NCI-H1417 treated with DMSO at 0.1 percent for 48 hours (cell line): ENCODE data around the gene GOLGA5.
A peak's percentile ranks its signal among the peaks of the same experiment; 100 is the strongest.
"Not testable (repeated sequence)": the region's sequence is repeated elsewhere in the genome, so short reads cannot be mapped to it uniquely, and the experiment has no call there.

Experiments used
- DNase-seq: peaks from one replicate; lab custom pipeline; 2025; lab: John Stamatoyannopoulos, UW

The GOLGA5 gene

GRCh38 chr14:92820536-92820840 lies 26.4 kb downstream of the GOLGA5 start:
- not testable (repeated sequence) for DNase-seq

- no peak for DNase-seq
Observed at GRCh38 chr14:92830902-92831301, 36.8 kb downstream of the GOLGA5 start.

- DNase-seq = no peak
Observed at GRCh38 chr14:92832137-92832700, 38.1 kb downstream of the GOLGA5 start.

- DNase-seq = no peak
Observed at GRCh38 chr14:92841930-92842329, 47.8 kb downstream of the GOLGA5 start.

GRCh38 chr14:92844204-92844603 lies 50.1 kb downstream of the GOLGA5 start:
- no peak for DNase-seq

GRCh38 chr14:92846162-92846897 lies 52.2 kb downstream of the GOLGA5 start:
- DNase-seq = no peak

GRCh38 chr14:92847278-92847677 lies 53.2 kb downstream of the GOLGA5 start:
- no peak for DNase-seq

GRCh38 chr14:92847749-92848148 lies 53.6 kb downstream of the GOLGA5 start:
- no peak for DNase-seq

- peak; percentile 96 for DNase-seq
Observed at GRCh38 chr14:92848887-92849286, 54.8 kb downstream of the GOLGA5 start.

GRCh38 chr14:92850492-92850891 lies 56.4 kb downstream of the GOLGA5 start:
- DNase-seq = no peak

GRCh38 chr14:92853136-92853535 lies 59.0 kb downstream of the GOLGA5 start:
- not testable (repeated sequence) for DNase-seq

- DNase-seq = no peak
Observed at GRCh38 chr14:92860049-92860840, 66.1 kb downstream of the GOLGA5 start.

GRCh38 chr14:92861856-92862745 lies 68.0 kb downstream of the GOLGA5 start:
- no peak for DNase-seq

- DNase-seq = peak; percentile 71
Observed at GRCh38 chr14:92863286-92864080, 69.4 kb downstream of the GOLGA5 start.

- no peak for DNase-seq
Observed at GRCh38 chr14:92865674-92866073, 71.6 kb downstream of the GOLGA5 start.

GRCh38 chr14:92866181-92866752 lies 72.2 kb downstream of the GOLGA5 start:
- DNase-seq = no peak

GRCh38 chr14:92866901-92867865 lies 73.1 kb downstream of the GOLGA5 start:
- DNase-seq = peak; percentile 95

GRCh38 chr14:92874962-92875661 lies 81.0 kb downstream of the GOLGA5 start:
- DNase-seq = no peak

- no peak for DNase-seq
Observed at GRCh38 chr14:92877757-92878431, 83.8 kb downstream of the GOLGA5 start.
